Measurements from ENCODE around the gene TMUB1.
A peak's percentile ranks its signal among the peaks of the same experiment; 100 is the strongest.

TMUB1 gene

GRCh38 chr7:151076863-151077704 lies 6.2 kb downstream of the TMUB1 start:
- H2AFZ ChIP-seq (ENCODE audit: low read depth, low read length), result no peak overlapping the region
- no peaks in the 10 kb centered on the region for H3K9me3 ChIP-seq (ENCODE audit: insufficient read depth, low read length, severe bottlenecking)
- H4K20me1 ChIP-seq (ENCODE audit: insufficient read depth, low read length), result peaks cover 39% of the 10 kb centered on the region
- no peaks in the 10 kb centered on the region for H3K27me3 ChIP-seq (ENCODE audit: insufficient read depth, low read length, poor library complexity)
- H3K27ac ChIP-seq (ENCODE audit: low read length), result no peak overlapping the region
- H3K4me2 ChIP-seq (ENCODE audit: insufficient read depth, low read length), result no peak overlapping the region
- H3K9ac ChIP-seq (ENCODE audit: low read depth, low read length), result no peak overlapping the region
- H3K4me1 ChIP-seq (ENCODE audit: insufficient read depth, low read length), result peaks cover 39% of the 10 kb centered on the region
- peak; percentile 47 for TF ChIP-seq CTCF (IDR thresholded peaks at IDR 0.05; ENCODE audit: borderline replicate concordance, extremely low read depth, low read length, poor library complexity, severe bottlenecking)
- TF ChIP-seq EZH2 (IDR thresholded peaks at IDR 0.05; ENCODE audit: borderline replicate concordance, low read depth, low read length, severe bottlenecking), result no peak
- ATAC-seq (ENCODE audit: insufficient read depth, low read depth) (no peak), DNase-seq (peak; percentile 33)
- peaks cover 37% of the 10 kb centered on the region for H3K79me2 ChIP-seq (ENCODE audit: insufficient read depth, low read length)
- no peak overlapping the region for H3K4me3 ChIP-seq (ENCODE audit: low read depth in 1 of 2, low read length in 2 of 2)
- peaks cover 78% of the 10 kb centered on the region for H3K36me3 ChIP-seq (ENCODE audit: insufficient read depth, low read length)

- H3K36me3 ChIP-seq (ENCODE audit: insufficient read depth, low read length), result peaks cover 81% of the 10 kb centered on the region
- no peaks in the 10 kb centered on the region for H3K27me3 ChIP-seq (ENCODE audit: insufficient read depth, low read length, poor library complexity)
- no peaks in the 10 kb centered on the region for H3K9me3 ChIP-seq (ENCODE audit: insufficient read depth, low read length, severe bottlenecking)
- H3K9ac ChIP-seq (ENCODE audit: low read depth, low read length), result no peak overlapping the region
- peaks cover 27% of the 10 kb centered on the region for H3K79me2 ChIP-seq (ENCODE audit: insufficient read depth, low read length)
- no peak overlapping the region for H3K27ac ChIP-seq (ENCODE audit: low read length)
- ATAC-seq (ENCODE audit: insufficient read depth, low read depth) (no peak), DNase-seq (no peak)
- peaks cover 39% of the 10 kb centered on the region for H4K20me1 ChIP-seq (ENCODE audit: insufficient read depth, low read length)
- H3K4me3 ChIP-seq (ENCODE audit: low read depth in 1 of 2, low read length in 2 of 2), result no peak overlapping the region
- no peak overlapping the region for H2AFZ ChIP-seq (ENCODE audit: low read depth, low read length)
- peaks cover 28% of the 10 kb centered on the region for H3K4me1 ChIP-seq (ENCODE audit: insufficient read depth, low read length)
- no peak overlapping the region for H3K4me2 ChIP-seq (ENCODE audit: insufficient read depth, low read length)
- no peak for TF ChIP-seq EZH2 (IDR thresholded peaks at IDR 0.05; ENCODE audit: borderline replicate concordance, low read depth, low read length, severe bottlenecking)
- no peak for TF ChIP-seq CTCF (IDR thresholded peaks at IDR 0.05; ENCODE audit: borderline replicate concordance, extremely low read depth, low read length, poor library complexity, severe bottlenecking)
These were observed 7.3 kb downstream of the TMUB1 start for GRCh38 chr7:151075978-151076426.

- Histone ChIP-seq H3K27me3 (ENCODE audit: insufficient read depth, low read length, poor library complexity) (no peaks in the 10 kb centered on the region), H3K4me2 (ENCODE audit: insufficient read depth, low read length) (no peak overlapping the region), H3K79me2 (ENCODE audit: insufficient read depth, low read length) (peaks cover 24% of the 10 kb centered on the region), H3K4me1 (ENCODE audit: insufficient read depth, low read length) (peaks cover 25% of the 10 kb centered on the region), H2AFZ (ENCODE audit: low read depth, low read length) (no peak overlapping the region), H3K9ac (ENCODE audit: low read depth, low read length) (no peak overlapping the region), H3K9me3 (ENCODE audit: insufficient read depth, low read length, severe bottlenecking) (no peaks in the 10 kb centered on the region), H3K36me3 (ENCODE audit: insufficient read depth, low read length) (peaks cover 85% of the 10 kb centered on the region), H3K4me3 (ENCODE audit: low read depth in 1 of 2, low read length in 2 of 2) (no peak overlapping the region), H3K27ac (ENCODE audit: low read length) (no peak overlapping the region), H4K20me1 (ENCODE audit: insufficient read depth, low read length) (peaks cover 39% of the 10 kb centered on the region)
- DNase-seq (no peak), ATAC-seq (ENCODE audit: insufficient read depth, low read depth) (no peak)
- no peak for TF ChIP-seq EZH2 (IDR thresholded peaks at IDR 0.05; ENCODE audit: borderline replicate concordance, low read depth, low read length, severe bottlenecking)
- TF ChIP-seq CTCF (IDR thresholded peaks at IDR 0.05; ENCODE audit: borderline replicate concordance, extremely low read depth, low read length, poor library complexity, severe bottlenecking), result no peak
These were observed 7.7 kb downstream of the TMUB1 start for GRCh38 chr7:151075662-151075971.

All from DND-41 (cell line).